H1 (cell line): ENCODE results near the gene DNAJB6. TPM values are rescaled to one million over a fixed set of nuclear protein-coding genes. Genes with fewer than 3 reads are reported as not detected.
A peak's percentile ranks its signal among the peaks of the same experiment; 100 is the strongest.

Experiments used
- CTCF ChIA-PET: fragments of 300-600 bp; sonication (Branson Sonifier 250); formaldehyde crosslinking; loops from one replicate; lab custom pipeline; 2021; ENCODE audit not compliant: partially characterized antibody; lab: Charles Lee
- POLR2A ChIA-PET: fragments of 300-600 bp; sonication (Branson Sonifier 250); formaldehyde crosslinking; loops from one replicate; lab custom pipeline; 2021; ENCODE audit warnings: inconsistent platforms; ENCODE audit not compliant: partially characterized antibody; lab: Charles Lee
- DNase-seq, 2 experiments: peaks; one replicate each; pipeline versions ENCODE4 v3.0.0 to v3.0.0-alpha.2; 2010 to 2022; ENCODE audit warnings: low spot score in 2 of 2, low read depth in 1 of 2, mixed read lengths in 1 of 2
- FAIRE-seq: peaks from 2 replicates; lab custom pipeline; 2011; peaks lifted over from hg19 to GRCh38; lab: Jason Lieb, UNC
- H2AFZ ChIP-seq: 2 replicates; pipeline ENCODE4 v1.8.1; 2012; ENCODE audit warnings: low read length, inconsistent platforms
- H2AK5ac ChIP-seq: 2 replicates; pipeline ENCODE4 v1.6.1; 2013; ENCODE audit warnings: low read depth, low read length
- H2BK120ac ChIP-seq: replicated peaks from 2 replicates; pipeline ENCODE3; 2013; ENCODE audit warnings: low read depth, low read length, inconsistent platforms
- H2BK12ac ChIP-seq: 2 replicates; pipeline ENCODE4 v1.6.1; 2013; ENCODE audit warnings: low read depth, low read length
- H2BK15ac ChIP-seq: 2 replicates; pipeline ENCODE4 v1.6.1; 2013; ENCODE audit warnings: low read length
- H2BK20ac ChIP-seq: 2 replicates; pipeline ENCODE4 v1.6.1; 2013; ENCODE audit warnings: low read length
- H2BK5ac ChIP-seq: 2 replicates; pipeline ENCODE4 v1.6.1; 2013; ENCODE audit warnings: low read depth, low read length
- H3K14ac ChIP-seq: 2 replicates; pipeline ENCODE4 v1.6.1; 2013; ENCODE audit warnings: inconsistent platforms; ENCODE audit not compliant: insufficient read length
- H3K18ac ChIP-seq: 2 replicates; pipeline ENCODE4 v1.6.1; 2013; ENCODE audit warnings: low read length; ENCODE audit errors: extremely low read depth
- H3K23ac ChIP-seq: 2 replicates; pipeline ENCODE4 v1.6.1; 2013; ENCODE audit warnings: inconsistent platforms; ENCODE audit not compliant: insufficient read length
- H3K23me2 ChIP-seq: 2 replicates; pipeline ENCODE4 v1.6.1; 2013; ENCODE audit warnings: low read depth, low read length
- H3K27ac ChIP-seq: 2 replicates; pipeline ENCODE4 v1.6.1; 2011; ENCODE audit warnings: low read depth, low read length, inconsistent platforms
- H3K27me3 ChIP-seq, 4 experiments: replicated peaks in 1 of 4; 1 replicate in 1 of 4; 2 replicates in 3 of 4; pipeline versions ENCODE4 v1.6.1 to v1.8.1; 2011 to 2013; ENCODE audit warnings: low read length in 3 of 4, mild to moderate bottlenecking in 3 of 4, inconsistent platforms in 2 of 4, mixed read lengths in 2 of 4, moderate library complexity in 1 of 4; ENCODE audit not compliant: control insufficient read depth in 3 of 4, insufficient read depth in 3 of 4; ENCODE audit errors: extremely low read depth in 1 of 4
- H3K36me3 ChIP-seq, 4 experiments: 2 replicates each; pipeline versions ENCODE4 v1.6.1 to v1.8.1; 2011 to 2013; ENCODE audit warnings: mild to moderate bottlenecking in 4 of 4, low read length in 3 of 4, moderate library complexity in 2 of 4, control low read depth in 1 of 4, inconsistent platforms in 1 of 4; ENCODE audit not compliant: insufficient read depth in 4 of 4, control insufficient read depth in 2 of 4
- H3K4ac ChIP-seq: replicated peaks from 2 replicates; pipeline ENCODE3; 2013; ENCODE audit warnings: low read length, low read depth, mixed read lengths, inconsistent platforms; ENCODE audit not compliant: insufficient read length
- H3K4me1 ChIP-seq, 4 experiments: replicated peaks in 1 of 4; 1 replicate in 1 of 4; 2 replicates in 3 of 4; pipeline versions ENCODE4 v1.6.1 to v1.8.1; 2011 to 2013; ENCODE audit warnings: low read length in 3 of 4, inconsistent platforms in 2 of 4, mixed read lengths in 1 of 4; ENCODE audit not compliant: insufficient read depth in 4 of 4, control insufficient read depth in 3 of 4
- H3K4me2 ChIP-seq, 2 experiments: 2 replicates each; pipeline versions ENCODE4 v1.6.1 to v1.8.1; 2011 to 2013; ENCODE audit warnings: low read depth in 2 of 2, low read length in 2 of 2, control low read depth in 1 of 2, inconsistent platforms in 1 of 2, mild to moderate bottlenecking in 1 of 2; ENCODE audit not compliant: insufficient read depth in 1 of 2
- H3K4me3 ChIP-seq, 4 experiments: fragments of 200-600, 300-600 bp in 1 of 4; sonication (generic), shearing (Covaris generic), sonication (Bioruptor Twin) in 1 of 4; 2 replicates each; pipeline versions ENCODE4 v1.5.1 to v1.8.1; 2011 to 2016; ENCODE audit warnings: low read length in 4 of 4, low read depth in 3 of 4, control low read depth in 2 of 4, inconsistent platforms in 2 of 4, mild to moderate bottlenecking in 2 of 4, mixed read lengths in 1 of 4, moderate library complexity in 1 of 4; ENCODE audit not compliant: insufficient read depth in 2 of 4; ENCODE audit errors: extremely low read depth in 1 of 4
- H3K56ac ChIP-seq: replicated peaks from 2 replicates; pipeline ENCODE3; 2013; ENCODE audit warnings: low read depth, mild to moderate bottlenecking, mixed read lengths, low read length, inconsistent platforms; ENCODE audit not compliant: insufficient read length
- H3K79me1 ChIP-seq: 2 replicates; pipeline ENCODE4 v1.6.1; 2013; ENCODE audit warnings: low read depth, low read length, control low read depth
- H3K79me2 ChIP-seq, 2 experiments: 2 replicates each; pipeline versions ENCODE4 v1.6.1 to v1.8.1; 2012 to 2013; ENCODE audit warnings: low read length in 2 of 2, mild to moderate bottlenecking in 2 of 2, inconsistent platforms in 1 of 2; ENCODE audit not compliant: insufficient read depth in 2 of 2, control insufficient read depth in 1 of 2
- H3K9ac ChIP-seq, 4 experiments: replicated peaks in 1 of 4; 1 replicate in 1 of 4; 2 replicates in 3 of 4; pipeline versions ENCODE4 v1.6.1 to v1.8.1; 2011 to 2013; ENCODE audit warnings: low read depth in 3 of 4, low read length in 3 of 4, control low read depth in 2 of 4, mild to moderate bottlenecking in 2 of 4, moderate library complexity in 2 of 4, inconsistent platforms in 1 of 4; ENCODE audit errors: extremely low read depth in 1 of 4
- H3K9me3 ChIP-seq, 2 experiments: 2 replicates each; pipeline versions ENCODE4 v1.6.1 to v1.8.1; 2012 to 2013; ENCODE audit warnings: mild to moderate bottlenecking in 2 of 2, moderate library complexity in 2 of 2, control low read depth in 1 of 2, inconsistent platforms in 1 of 2, low read depth in 1 of 2, low read length in 1 of 2, mixed read lengths in 1 of 2; ENCODE audit not compliant: insufficient read depth in 2 of 2
- H4K20me1 ChIP-seq, 2 experiments: replicated peaks in 1 of 2; 2 replicates each; pipeline versions ENCODE3 to v1.8.1; 2011 to 2013; ENCODE audit warnings: inconsistent platforms in 2 of 2, low read length in 2 of 2, mild to moderate bottlenecking in 1 of 2; ENCODE audit not compliant: insufficient read depth in 2 of 2, control insufficient read depth in 1 of 2
- H4K5ac ChIP-seq: 2 replicates; pipeline ENCODE4 v1.6.1; 2013; ENCODE audit warnings: low read length, low read depth, mixed read lengths, inconsistent platforms; ENCODE audit not compliant: insufficient read length
- H4K8ac ChIP-seq: 2 replicates; pipeline ENCODE4 v1.8.0; 2013; ENCODE audit warnings: mild to moderate bottlenecking, moderate library complexity, low read length, inconsistent platforms; ENCODE audit not compliant: insufficient read depth; ENCODE audit errors: extremely low read depth
- H4K91ac ChIP-seq: replicated peaks from 2 replicates; pipeline ENCODE3; 2013; ENCODE audit warnings: low read length, mixed read lengths, inconsistent platforms; ENCODE audit not compliant: insufficient read length
- CBX8 ChIP-seq: fragments of 300-800, 300-1000 bp; sonication (generic); IDR thresholded peaks from 2 replicates; pipeline ENCODE4 v1.7.1; 2016; ENCODE audit warnings: low read depth, low read length, borderline replicate concordance
- CHD2 ChIP-seq: IDR thresholded peaks from 2 replicates; pipeline ENCODE4 v1.6.1; 2012; ENCODE audit warnings: low read length, improper control_type of control experiment
- KDM5A ChIP-seq: fragments of 200-600 bp; IDR thresholded peaks from 2 replicates; pipeline ENCODE4 v1.7.1; 2012; ENCODE audit warnings: mild to moderate bottlenecking, low read length, inconsistent platforms, mixed read lengths
- NRF1 ChIP-seq: IDR thresholded peaks from 2 replicates; pipeline ENCODE4 v1.6.1; 2011; ENCODE audit warnings: mild to moderate bottlenecking, low read depth, low read length, improper control_type of control experiment
- SAP30 ChIP-seq: fragments of 300-600 bp; sonication (generic); IDR thresholded peaks from 2 replicates; pipeline ENCODE4 v1.7.1; 2012; ENCODE audit warnings: low read length, moderate library complexity, mild to moderate bottlenecking, inconsistent platforms; ENCODE audit not compliant: insufficient read depth, insufficient replicate concordance
- SIX5 ChIP-seq: IDR thresholded peaks from 2 replicates; pipeline ENCODE4 v1.6.1; 2011; ENCODE audit warnings: mild to moderate bottlenecking, low read depth, low read length
- WGBS, 2 experiments: shearing (Covaris generic) in 1 of 2; methylation state at CpG; one replicate each; pipeline versions ENCODE4 v1.1.6 to v1.1.7; 2013 to 2015; ENCODE audit warnings: low lambda C conversion rate in 2 of 2, mixed read lengths in 2 of 2, inconsistent platforms in 1 of 2, low coverage in 1 of 2, missing lambda C conversion rate in 1 of 2; ENCODE audit not compliant: insufficient replicate concordance in 2 of 2, insufficient coverage in 1 of 2, insufficient read length in 1 of 2; ENCODE audit errors: extremely low coverage in 1 of 2, missing lambda C conversion rate in 1 of 2; 5-methylcytosine and 5-hydroxymethylcytosine counted together
- polyA plus RNA-seq, 7 experiments: library from polyadenylated mRNA; depleted of rRNA in 3 of 7; stranded (reverse) in 5 of 7; unstranded in 2 of 7; fragments of >200 nt in 5 of 7; fragments of 200-250 nt in 2 of 7; gene quantifications; 1 replicate in 5 of 7; 2 replicates in 1 of 7; 4 replicates in 1 of 7; pipeline versions ENCODE4 v1.2.1 to v1.2.3, GENCODE V29; 2011 to 2013; ENCODE audit warnings: missing spikeins in 2 of 7, mixed read lengths in 2 of 7
- total RNA-seq: library from RNA; stranded (reverse); fragmentation: NEBNext Ultra II Directional; extraction: Animal tissue kit (Norgen Biotek cat#: 25700); gene quantifications from 2 replicates; pipeline ENCODE4 v1.2.1, GENCODE V29; 2021
- TF ChIP-seq, protein P1 (sequence below): IDR thresholded peaks from 2 replicates; pipeline ENCODE4 v1.6.1; 2012; ENCODE audit warnings: low read length, inconsistent platforms

The DNAJB6 gene
- total and polyA plus RNA-seq, 2 of the 8 experiments (the other 6 are each of a cell fraction or from before 2014, with no cell fraction given): 166 to 295 TPM

DNA sequence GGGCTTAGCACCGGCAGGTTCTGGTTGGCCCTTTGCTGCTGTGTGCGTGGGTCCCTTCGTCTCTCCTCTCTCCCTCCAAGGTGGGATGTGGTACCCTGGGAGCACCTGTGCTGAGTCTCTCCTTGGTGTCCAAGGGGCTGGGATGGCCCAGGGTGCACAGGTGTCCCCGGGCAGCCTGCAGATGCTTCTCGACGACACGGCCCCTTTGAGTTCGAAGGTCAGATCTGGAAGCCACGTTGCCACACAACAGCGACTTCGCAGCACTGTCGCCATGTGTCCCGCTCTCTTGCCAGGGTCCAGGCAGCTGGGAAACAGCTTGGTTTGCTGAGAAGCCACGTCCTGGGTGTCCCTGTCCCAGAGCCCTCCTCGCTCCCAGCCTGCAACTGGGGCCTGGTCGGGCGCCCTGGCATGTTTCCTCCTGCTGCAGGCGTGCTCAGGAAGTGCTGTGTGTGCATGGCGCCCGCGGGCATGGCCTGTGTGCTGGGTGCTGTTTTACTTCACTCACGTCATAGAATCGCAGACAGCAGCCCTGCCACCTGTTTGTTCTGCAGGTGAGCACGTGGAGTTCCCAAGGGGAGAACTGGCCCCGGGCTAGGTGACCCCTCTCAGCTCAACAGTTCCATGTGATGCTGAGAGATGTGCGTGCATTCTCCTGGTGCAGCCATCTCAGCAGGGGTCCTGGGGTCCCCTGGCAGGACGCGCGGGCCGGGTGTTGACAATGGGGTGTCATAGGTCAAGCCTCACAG, 70.9 kb downstream of the DNAJB6 start:
- WGBS, 2 experiments: 88% methylated on average over 29 of the region's 30 CpGs; no CpG with 5 or more reads in 1 of the 2 experiments
- Histone ChIP-seq H2BK5ac (0 out of 2 replicates have a peak overlapping the region, but pooled peaks have one; percentile 66), H3K27me3 (no peaks in the 10 kb centered on the region), H3K36me3 (peaks cover 0 to 31% (median 13%) of the 10 kb centered on the region in 4 experiments; a peak in 4 of 8 replicates), H3K14ac (no peak overlapping the region), H4K8ac (no peak overlapping the region; the same call in 1 of the 2 replicates), H3K4ac (no peak overlapping the region), H3K23ac (no peak overlapping the region), H3K4me1 (peaks cover 1 to 9% (median 7%) of the 10 kb centered on the region in 4 experiments), H3K18ac (no peak overlapping the region), H3K4me2 (no peak overlapping the region), H3K23me2 (no peaks in the 10 kb centered on the region), H2BK12ac (no peak overlapping the region), H4K5ac (no peak overlapping the region), H4K20me1 (peaks cover 21 to 30% of the 10 kb centered on the region in 2 experiments), H2BK15ac (no peak overlapping the region), H3K9ac (no peak overlapping the region), H3K79me2 (peaks cover 0 to 39% of the 10 kb centered on the region in 2 experiments; a peak in 2 of 4 replicates), H2BK120ac (no peak overlapping the region), H3K79me1 (peaks cover 14% of the 10 kb centered on the region; the same call in 1 of the 2 replicates), H3K27ac (no peak overlapping the region; the same call in 1 of the 2 replicates), H3K9me3 (no peaks in the 10 kb centered on the region), H3K56ac (no peak overlapping the region), H2BK20ac (no peak overlapping the region), H4K91ac (no peak overlapping the region), H2AFZ (no peak overlapping the region), H2AK5ac (no peak overlapping the region), H3K4me3 (no peak overlapping the region)
- ChIA-PET CTCF (interaction anchor here (0.6 to 1.6 kb wide), 5 partner anchors 8 to 158 kb away, joined by 3 to 6 read pairs (median 5); no protein-coding TSS in a partner anchor), POLR2A (interaction anchor here (0.9 to 3.5 kb wide), 5 partner anchors 10 to 19 kb away, joined by 3 to 20 read pairs (median 4); no protein-coding TSS in a partner anchor)
- no peak for DNase-seq
- no peak for TF ChIP-seq CHD2
- TF ChIP-seq SAP30: no peak
- no peak for TF ChIP-seq KDM5A
- no peak for TF ChIP-seq SIX5
- TF ChIP-seq, protein P1, sequence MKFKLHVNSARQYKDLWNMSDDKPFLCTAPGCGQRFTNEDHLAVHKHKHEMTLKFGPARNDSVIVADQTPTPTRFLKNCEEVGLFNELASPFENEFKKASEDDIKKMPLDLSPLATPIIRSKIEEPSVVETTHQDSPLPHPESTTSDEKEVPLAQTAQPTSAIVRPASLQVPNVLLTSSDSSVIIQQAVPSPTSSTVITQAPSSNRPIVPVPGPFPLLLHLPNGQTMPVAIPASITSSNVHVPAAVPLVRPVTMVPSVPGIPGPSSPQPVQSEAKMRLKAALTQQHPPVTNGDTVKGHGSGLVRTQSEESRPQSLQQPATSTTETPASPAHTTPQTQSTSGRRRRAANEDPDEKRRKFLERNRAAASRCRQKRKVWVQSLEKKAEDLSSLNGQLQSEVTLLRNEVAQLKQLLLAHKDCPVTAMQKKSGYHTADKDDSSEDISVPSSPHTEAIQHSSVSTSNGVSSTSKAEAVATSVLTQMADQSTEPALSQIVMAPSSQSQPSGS: no peak
- TF ChIP-seq NRF1: no peak
- TF ChIP-seq CBX8: no peak
- no peak for FAIRE-seq
